Erythroblast (primary cell): ENCODE measurements around the gene APOF.

ENCODE experiments used
- GATA1 ChIP-seq: IDR thresholded peaks from 2 replicates; pipeline ENCODE4 v1.6.1; 2011; ENCODE audit warnings: low read depth, mild to moderate bottlenecking, control low read depth, low read length, moderate library complexity
- POLR2A ChIP-seq: IDR thresholded peaks from 2 replicates; pipeline ENCODE4 v1.6.1; 2011; ENCODE audit warnings: mild to moderate bottlenecking, low read length

DNA sequence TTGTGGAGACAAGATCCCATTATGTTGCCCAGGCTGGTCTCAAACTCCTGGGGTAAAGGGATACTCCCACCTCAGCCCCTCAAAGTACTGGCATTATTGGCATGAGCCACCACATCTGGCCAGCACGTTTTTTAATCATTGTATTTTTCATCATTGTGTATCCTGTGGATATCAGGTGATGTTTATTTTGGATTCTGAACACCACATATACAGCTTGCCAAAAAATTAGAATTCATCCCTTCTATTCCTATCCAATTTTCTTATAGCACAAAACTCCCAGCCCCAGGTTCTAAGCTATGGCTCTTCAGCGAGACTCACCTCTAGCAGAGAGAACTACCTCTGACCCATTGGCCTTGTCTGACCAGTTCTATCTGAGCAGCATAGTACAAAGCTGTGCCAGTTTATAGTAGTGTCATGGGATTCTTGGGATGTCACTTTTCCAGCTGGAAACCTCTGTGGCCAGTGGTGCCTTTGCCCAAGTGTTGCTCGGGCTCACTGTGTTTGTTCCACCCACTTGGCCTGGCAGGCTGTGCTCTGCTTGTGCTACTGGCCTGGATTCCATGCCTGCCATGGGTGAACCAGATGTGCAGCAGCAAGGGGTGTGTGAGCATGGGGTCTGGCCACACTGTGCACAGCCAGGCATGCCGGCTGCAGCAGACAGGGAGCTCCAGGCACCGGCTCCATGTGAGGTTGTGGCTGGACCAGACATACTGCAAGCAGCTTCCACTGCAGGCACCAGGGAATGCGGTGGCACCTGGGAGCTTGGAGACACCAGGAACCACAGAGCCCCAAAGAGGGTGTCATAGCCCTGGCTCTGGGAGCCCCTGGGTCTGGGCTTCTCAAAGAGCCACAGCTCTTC, 49.4 kb upstream of the APOF start:
- TF ChIP-seq POLR2A (no peak), GATA1 (no peak)
